B cell (primary cell): ENCODE data around the gene RNF207. TPM values are rescaled to one million over a fixed set of nuclear protein-coding genes. Genes with fewer than 3 reads are reported as not detected.
A peak's percentile ranks its signal among the peaks of the same experiment; 100 is the strongest.

Experiments used
- ATAC-seq: fragments of 200-7000 bp; cut with Tn5 transposase; one replicate; pipeline ENCODE4 v1.10.0; 2021; ENCODE audit warnings: low read depth, mild to moderate bottlenecking, moderate number of reproducible peaks, moderate library complexity
- CTCF ChIA-PET: fragments of 350-600 bp; sonication (Branson Sonifier 250); formaldehyde crosslinking; loops from one replicate; lab custom pipeline; 2021; ENCODE audit warnings: antibody characterized with exemption, inconsistent platforms; lab: Charles Lee
- POLR2A ChIA-PET: fragments of 350-600 bp; sonication (Branson Sonifier 250); formaldehyde crosslinking; loops from one replicate; lab custom pipeline; 2021; ENCODE audit warnings: antibody characterized with exemption; lab: Charles Lee
- DNase-seq: peaks from one replicate; pipeline ENCODE4 v3.0.0; 2013
- H2AFZ ChIP-seq: 2 replicates; pipeline ENCODE4 v1.6.1; 2012; ENCODE audit warnings: mild to moderate bottlenecking, low read depth, low read length; ENCODE audit not compliant: insufficient read depth, poor library complexity, severe bottlenecking
- H3K27ac ChIP-seq, 2 donors: 1 replicate in 1 of 2; 2 replicates in 1 of 2; pipeline ENCODE4 v1.5.1; 2012 to 2013; ENCODE audit warnings: low read length in 2 of 2, mild to moderate bottlenecking in 2 of 2, moderate library complexity in 1 of 2
- H3K27me3 ChIP-seq, 4 experiments: fragments of 200-600 bp in 1 of 4; sonication (generic) in 1 of 4; replicated peaks in 1 of 4; 1 replicate in 2 of 4; 2 replicates in 2 of 4; pipeline versions ENCODE4 v1.6.1 to v1.7.0; 2013 to 2016; ENCODE audit warnings: low read length in 3 of 4, mild to moderate bottlenecking in 2 of 4, mixed read lengths in 1 of 4, moderate library complexity in 1 of 4; ENCODE audit not compliant: insufficient read depth in 4 of 4, control insufficient read depth in 3 of 4; ENCODE audit errors: control extremely low read depth in 1 of 4
- H3K36me3 ChIP-seq, 2 experiments: replicated peaks in 1 of 2; 1 replicate in 1 of 2; 2 replicates in 1 of 2; pipeline versions ENCODE4 v1.6.1 to v1.7.1; 2013; ENCODE audit warnings: low read length in 1 of 2; ENCODE audit not compliant: insufficient read depth in 2 of 2, control insufficient read depth in 1 of 2; ENCODE audit errors: control extremely low read depth in 1 of 2, extremely low read depth in 1 of 2
- H3K4me1 ChIP-seq, 2 donors: fragments of 200-600 bp in 1 of 2; sonication (generic) in 1 of 2; 1 replicate in 1 of 2; 2 replicates in 1 of 2; pipeline versions ENCODE4 v1.5.1 to v1.6.1; 2013 to 2017; ENCODE audit warnings: low read length in 2 of 2; ENCODE audit not compliant: control insufficient read depth in 2 of 2, insufficient read depth in 2 of 2
- H3K4me2 ChIP-seq: replicated peaks from 2 replicates; pipeline ENCODE3; 2012; ENCODE audit warnings: mild to moderate bottlenecking, low read depth, low read length; ENCODE audit not compliant: poor library complexity, severe bottlenecking
- H3K4me3 ChIP-seq, 5 experiments: fragments of 200-600 bp in 1 of 5; sonication (generic) in 1 of 5; 1 replicate in 3 of 5; 2 replicates in 2 of 5; pipeline versions ENCODE4 v1.5.1 to v1.7.0; 2011 to 2016; ENCODE audit warnings: low read length in 4 of 5, mild to moderate bottlenecking in 4 of 5, low read depth in 2 of 5, control low read depth in 1 of 5, moderate library complexity in 1 of 5; ENCODE audit not compliant: insufficient read depth in 1 of 5; ENCODE audit errors: control extremely low read depth in 1 of 5, extremely low read depth in 1 of 5
- H3K79me2 ChIP-seq: fragments of 200-600 bp; sonication (generic); one replicate; pipeline ENCODE4 v1.6.0; 2016; ENCODE audit warnings: low read length; ENCODE audit not compliant: control insufficient read depth, insufficient read depth
- H3K9ac ChIP-seq: fragments of 200-600 bp; sonication (generic); 2 replicates; pipeline ENCODE4 v1.6.1; 2017; ENCODE audit warnings: mild to moderate bottlenecking, low read length, moderate library complexity
- H3K9me3 ChIP-seq, 3 donors: one replicate each; pipeline versions ENCODE4 v1.6.1 to v1.7.1; 2013; ENCODE audit warnings: low read length in 2 of 3; ENCODE audit not compliant: control insufficient read depth in 2 of 3, insufficient read depth in 1 of 3; ENCODE audit errors: control extremely low read depth in 1 of 3
- H4K20me1 ChIP-seq: 2 replicates; pipeline ENCODE4 v1.6.0; 2012; ENCODE audit warnings: mild to moderate bottlenecking, low read length; ENCODE audit not compliant: insufficient read depth, control insufficient read depth, poor library complexity, severe bottlenecking
- H3K27ac Mint-ChIP-seq: one replicate; pipeline ENCODE4 v1.8.0; 2021; ENCODE audit warnings: mixed read lengths
- H3K27me3 Mint-ChIP-seq: one replicate; pipeline ENCODE4 v1.8.0; 2021; ENCODE audit warnings: mixed read lengths
- H3K4me1 Mint-ChIP-seq: one replicate; pipeline ENCODE4 v1.8.0; 2021; ENCODE audit warnings: mixed read lengths
- H3K4me3 Mint-ChIP-seq: one replicate; pipeline ENCODE4 v1.8.0; 2021; ENCODE audit warnings: mixed read lengths
- H3K9me3 Mint-ChIP-seq: one replicate; pipeline ENCODE4 v1.8.0; 2022; ENCODE audit warnings: mixed read lengths; ENCODE audit not compliant: insufficient read depth
- EZH2 ChIP-seq: IDR thresholded peaks from 2 replicates; pipeline ENCODE4 v1.6.1; 2012; ENCODE audit warnings: borderline replicate concordance, low read depth, mild to moderate bottlenecking, moderate library complexity, low read length; ENCODE audit not compliant: insufficient read depth, poor library complexity, severe bottlenecking
- WGBS: methylation state at CpG from one replicate; pipeline ENCODE4 v1.1.5; 2013; ENCODE audit warnings: missing lambda C conversion rate; ENCODE audit not compliant: insufficient coverage; 5-methylcytosine and 5-hydroxymethylcytosine counted together
- intact Hi-C: fragments of 100-400 bp; cut with micrococcal nuclease; formaldehyde crosslinking; loops from one replicate; pipeline ENCODE4 v1.10.0; 2022
- polyA plus RNA-seq: library from polyadenylated mRNA; depleted of rRNA; stranded (reverse); fragments of >200 nt; gene quantifications from 2 replicates; pipeline ENCODE4 v1.2.3, GENCODE V29; 2012
- total RNA-seq, 2 donors: library from RNA; stranded (reverse); fragments of 120-200 nt in 1 of 2; gene quantifications; 1 replicate in 1 of 2; 2 replicates in 1 of 2; pipeline versions ENCODE4 v1.2.3 to v1.2.4, GENCODE V29; 2013 to 2022
- TF ChIP-seq, protein P1 (sequence below): fragments of 200-600 bp; IDR thresholded peaks from one replicate; pipeline ENCODE4 v1.8.0; 2022; ENCODE audit warnings: antibody characterized with exemption, mild to moderate bottlenecking

Gene RNF207
- total and polyA plus RNA-seq, 2 donors (not counting 1 experiment from before 2014, with no cell fraction given) = 1.5 to 6.8 TPM

DNA sequence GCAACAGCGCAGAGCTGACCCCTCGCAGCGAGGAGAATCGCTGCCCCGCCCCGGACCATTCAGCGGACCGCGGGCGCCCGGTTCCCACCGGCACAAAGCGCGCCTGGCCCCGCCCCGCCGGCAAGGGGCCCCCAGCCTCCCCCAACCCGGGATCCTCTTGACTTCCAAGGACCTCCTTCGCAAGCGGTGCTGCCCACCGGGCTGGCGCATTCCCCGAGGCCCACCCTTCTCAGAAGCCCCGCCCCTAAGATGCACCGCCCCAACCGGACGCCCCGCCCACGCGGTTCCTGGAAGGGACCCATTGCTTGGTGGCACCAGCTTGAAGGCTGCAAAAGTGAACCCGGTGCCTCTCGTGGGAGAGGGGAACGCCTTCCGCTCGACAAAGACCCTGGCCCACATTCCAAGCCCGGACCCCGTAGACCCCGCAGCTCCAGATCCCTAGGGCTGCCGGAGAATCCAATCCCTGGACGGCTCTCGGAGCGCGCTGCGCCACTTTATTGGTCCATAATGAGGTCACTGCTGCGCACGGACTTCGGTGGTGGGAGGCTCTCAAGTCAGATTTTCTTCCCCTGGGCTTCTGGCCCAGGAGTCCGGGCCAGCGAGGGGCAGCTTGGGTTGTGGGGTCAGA, 40.1 kb downstream of the RNF207 start:
- H3K27ac ChIP-seq = no peak overlapping the region
- 6% methylated on average over 49 of the region's 49 CpGs for WGBS
- no peaks in the 10 kb centered on the region for H3K36me3 ChIP-seq
- Mint-ChIP-seq H3K27me3 (peaks cover 44% of the 10 kb centered on the region), H3K27ac (no peak overlapping the region), H3K4me1 (peaks cover 20% of the 10 kb centered on the region), H3K4me3 (peak overlapping the region; percentile 74), H3K9me3 (no peaks in the 10 kb centered on the region)
- ChIA-PET CTCF (interaction anchor here (0.5 to 4.7 kb wide), 23 partner anchors 9 to 1423 kb away, joined by 3 to 51 read pairs (median 4); partner anchors contain the start of genes ACOT7, ICMT and PLEKHG5), POLR2A (no interaction called here)
- peaks cover 0 to 34% (median 0%) of the 10 kb centered on the region in 3 donors for H3K9me3 ChIP-seq
- H2AFZ ChIP-seq = no peak overlapping the region
- H3K4me1 ChIP-seq = peaks cover 31 to 33% of the 10 kb centered on the region in 2 donors
- H3K79me2 ChIP-seq = no peaks in the 10 kb centered on the region
- peak overlapping the region in 1 of 5 experiments; percentile 32 for H3K4me3 ChIP-seq
- H3K9ac ChIP-seq = no peak overlapping the region
- peaks cover 6% of the 10 kb centered on the region for H4K20me1 ChIP-seq
- TF ChIP-seq EZH2 = no peak
- TF ChIP-seq, protein P1, sequence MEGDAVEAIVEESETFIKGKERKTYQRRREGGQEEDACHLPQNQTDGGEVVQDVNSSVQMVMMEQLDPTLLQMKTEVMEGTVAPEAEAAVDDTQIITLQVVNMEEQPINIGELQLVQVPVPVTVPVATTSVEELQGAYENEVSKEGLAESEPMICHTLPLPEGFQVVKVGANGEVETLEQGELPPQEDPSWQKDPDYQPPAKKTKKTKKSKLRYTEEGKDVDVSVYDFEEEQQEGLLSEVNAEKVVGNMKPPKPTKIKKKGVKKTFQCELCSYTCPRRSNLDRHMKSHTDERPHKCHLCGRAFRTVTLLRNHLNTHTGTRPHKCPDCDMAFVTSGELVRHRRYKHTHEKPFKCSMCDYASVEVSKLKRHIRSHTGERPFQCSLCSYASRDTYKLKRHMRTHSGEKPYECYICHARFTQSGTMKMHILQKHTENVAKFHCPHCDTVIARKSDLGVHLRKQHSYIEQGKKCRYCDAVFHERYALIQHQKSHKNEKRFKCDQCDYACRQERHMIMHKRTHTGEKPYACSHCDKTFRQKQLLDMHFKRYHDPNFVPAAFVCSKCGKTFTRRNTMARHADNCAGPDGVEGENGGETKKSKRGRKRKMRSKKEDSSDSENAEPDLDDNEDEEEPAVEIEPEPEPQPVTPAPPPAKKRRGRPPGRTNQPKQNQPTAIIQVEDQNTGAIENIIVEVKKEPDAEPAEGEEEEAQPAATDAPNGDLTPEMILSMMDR = no peak
- peak overlapping the region; percentile 54 for H3K4me2 ChIP-seq
- intact Hi-C loops = loop anchor here (1.0 to 5.0 kb wide), 3 partner anchors 96 to 192 kb away; no protein-coding TSS in a partner anchor
- DNase-seq (no peak), ATAC-seq (no peak)
- peaks cover 0 to 79% (median 40%) of the 10 kb centered on the region in 4 experiments for H3K27me3 ChIP-seq
